NCI-H1694 treated with DMSO at 0.1 percent for 48 hours (cell line): Measurements from ENCODE around the gene MDFIC2.
"Not testable (repeated sequence)": the region's sequence is repeated elsewhere in the genome, so short reads cannot be mapped to it uniquely, and the experiment has no call there.

Experiments
- DNase-seq: peaks from one replicate; lab custom pipeline; 2025; lab: John Stamatoyannopoulos, UW

The MDFIC2 gene

DNA sequence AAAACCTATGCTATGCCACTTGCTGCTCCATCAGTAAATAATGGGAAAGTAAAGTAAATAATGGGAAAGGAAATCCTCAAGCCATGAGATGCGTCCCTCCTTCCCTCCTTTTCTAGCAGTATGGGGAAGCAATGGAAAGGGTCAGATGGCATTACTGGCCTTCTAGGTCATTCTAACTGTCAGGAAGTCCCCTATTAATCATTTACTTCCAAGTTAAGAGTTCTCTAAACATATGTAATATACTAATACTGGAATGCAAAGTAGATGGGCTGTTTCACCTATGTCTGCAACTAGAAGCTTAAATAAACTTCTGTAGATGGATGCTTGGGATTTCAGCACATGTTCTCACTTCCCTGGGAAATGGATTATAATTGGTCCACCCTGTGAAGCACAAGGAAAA, 55.9 kb downstream of the MDFIC2 start:
- DNase-seq: no peak

DNA sequence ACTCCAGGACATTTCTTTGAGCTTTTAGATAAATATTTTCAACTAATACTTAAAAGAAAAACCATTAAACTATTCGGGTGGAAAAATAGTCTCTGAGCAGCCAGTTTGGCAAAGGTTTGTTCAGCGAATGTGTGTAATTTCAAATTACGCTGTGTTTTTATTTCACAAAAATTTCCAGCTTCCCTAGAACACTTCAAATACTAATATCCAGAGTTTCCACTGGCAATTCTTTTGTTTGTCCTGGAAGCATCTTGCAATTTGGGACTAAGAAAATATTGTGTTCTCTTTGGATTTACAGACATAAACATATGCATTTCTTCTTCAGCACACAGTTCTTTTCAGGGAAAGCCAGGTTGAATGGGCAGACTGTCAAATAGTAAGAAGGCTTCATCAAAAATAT, 61.9 kb downstream of the MDFIC2 start:
- no peak for DNase-seq

DNA sequence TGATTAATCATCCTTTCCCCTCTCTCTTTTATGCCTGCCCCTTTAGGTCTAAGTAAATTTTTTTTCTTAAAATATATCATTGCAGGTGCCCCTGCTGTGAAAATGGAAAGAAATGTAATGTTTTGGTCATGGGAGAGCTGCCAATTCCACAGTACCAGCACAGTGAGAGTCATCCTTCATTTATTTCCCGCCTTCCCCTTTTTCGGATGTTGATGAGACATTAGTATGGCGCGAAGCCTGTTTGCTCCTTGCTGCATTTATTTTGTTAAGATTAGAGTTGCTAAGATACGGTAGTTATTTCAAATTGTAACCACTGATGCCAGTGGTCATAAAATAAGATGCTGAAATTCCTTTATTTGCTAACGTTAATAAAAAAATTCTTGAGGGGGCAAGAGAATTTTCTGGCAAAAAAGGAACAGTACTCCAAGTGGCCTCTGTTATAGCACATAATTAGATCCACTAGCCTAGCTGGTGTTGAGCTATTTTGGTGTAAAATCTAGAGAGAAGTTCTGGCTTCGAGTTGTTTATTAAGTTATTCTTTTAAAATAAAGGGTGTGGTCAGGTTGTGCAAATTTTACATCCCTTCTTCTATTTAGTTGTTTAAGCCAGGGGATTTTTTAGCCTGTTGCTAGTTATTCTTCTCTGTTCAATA, 62.8 kb downstream of the MDFIC2 start:
- DNase-seq: no peak

DNA sequence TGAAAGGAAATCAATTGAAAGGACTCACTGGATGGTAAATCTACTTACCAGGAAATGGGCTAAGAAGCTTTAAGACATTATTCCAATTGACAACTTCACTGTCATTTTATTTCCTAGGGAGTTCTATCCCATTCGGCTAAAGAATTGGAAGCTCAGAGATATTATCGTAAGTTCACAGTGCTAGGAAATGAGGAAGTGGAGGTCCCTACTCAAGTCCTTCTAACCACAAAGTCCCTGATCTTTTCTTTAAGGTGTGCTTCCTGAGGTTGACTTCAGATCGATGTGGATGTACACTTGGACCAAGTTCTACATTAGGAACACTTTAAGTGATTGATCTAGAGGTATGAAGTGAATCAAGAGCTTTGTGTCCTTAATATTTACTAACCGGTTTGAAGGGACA, 63.6 kb downstream of the MDFIC2 start:
- no peak for DNase-seq

DNA sequence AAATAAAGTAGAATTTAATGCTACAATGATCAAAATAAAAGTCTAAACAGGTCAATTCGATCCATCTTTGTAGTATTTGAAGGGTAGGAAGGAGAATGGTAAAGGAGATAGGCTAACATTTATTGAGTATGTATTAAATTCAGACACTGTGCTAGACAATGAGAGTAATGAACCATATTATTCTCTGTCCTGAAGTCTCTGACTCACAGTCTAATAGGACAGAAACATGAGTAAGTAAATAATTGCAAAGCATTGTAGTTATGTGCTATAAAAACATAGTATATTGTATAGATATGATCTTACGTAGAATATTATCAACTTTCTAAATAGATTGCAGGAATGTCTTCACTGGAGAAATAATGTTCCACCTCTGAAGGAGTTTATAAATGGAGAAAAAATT, 64.5 kb downstream of the MDFIC2 start:
- no peak for DNase-seq

DNA sequence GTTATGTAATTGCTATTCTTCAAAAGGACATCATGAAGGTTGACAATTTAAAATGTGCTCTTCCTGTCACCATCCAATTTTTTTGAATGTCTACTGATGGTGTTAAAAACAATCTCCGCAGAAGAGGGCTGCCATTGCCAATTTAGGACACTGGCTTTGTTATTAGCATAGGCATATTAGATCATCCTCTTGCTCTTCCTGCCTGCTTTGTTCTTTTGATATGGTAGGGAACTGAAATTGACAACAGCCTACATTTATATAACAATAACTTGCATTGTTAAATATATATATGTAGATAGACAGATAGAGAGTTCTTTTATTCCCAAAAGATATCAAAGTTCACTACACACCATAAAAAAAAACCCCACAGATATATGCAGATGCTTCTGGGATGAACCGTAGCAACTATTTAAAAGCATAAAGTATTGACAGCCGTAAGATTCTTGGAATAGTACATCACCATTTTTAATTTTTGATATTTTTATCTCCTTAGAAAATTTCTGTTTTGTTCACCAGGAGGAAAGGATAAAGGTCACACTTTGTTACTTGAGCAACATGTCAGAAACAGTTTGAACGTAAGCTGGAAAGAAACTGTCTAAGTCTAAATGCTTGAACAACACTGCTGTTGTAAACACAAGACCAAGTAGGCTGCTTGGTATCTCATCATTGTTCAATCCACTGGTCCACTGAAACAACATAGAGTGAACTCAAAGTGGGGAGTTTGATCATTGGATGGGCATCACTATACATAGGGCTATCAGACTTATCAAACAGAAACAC, 66.5 kb downstream of the MDFIC2 start:
- no peak for DNase-seq

DNA sequence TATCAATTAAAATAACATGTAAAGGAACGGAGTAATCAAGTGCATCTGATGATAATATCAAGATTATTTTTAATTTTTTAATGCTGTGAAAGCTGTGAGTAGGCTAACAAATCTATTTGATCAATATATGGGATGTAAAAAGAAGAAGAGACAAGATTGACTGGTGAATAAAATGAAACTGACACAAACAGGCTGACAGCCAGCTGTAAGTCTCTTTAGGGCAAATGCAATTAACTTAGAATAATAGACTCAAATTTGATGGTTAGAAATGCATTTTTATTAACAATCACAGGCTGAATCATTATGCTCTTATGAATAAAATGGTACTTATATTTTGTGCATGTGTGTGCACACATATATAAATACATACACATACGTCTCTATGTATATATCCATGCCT, 68.0 kb downstream of the MDFIC2 start:
- no peak for DNase-seq

DNA sequence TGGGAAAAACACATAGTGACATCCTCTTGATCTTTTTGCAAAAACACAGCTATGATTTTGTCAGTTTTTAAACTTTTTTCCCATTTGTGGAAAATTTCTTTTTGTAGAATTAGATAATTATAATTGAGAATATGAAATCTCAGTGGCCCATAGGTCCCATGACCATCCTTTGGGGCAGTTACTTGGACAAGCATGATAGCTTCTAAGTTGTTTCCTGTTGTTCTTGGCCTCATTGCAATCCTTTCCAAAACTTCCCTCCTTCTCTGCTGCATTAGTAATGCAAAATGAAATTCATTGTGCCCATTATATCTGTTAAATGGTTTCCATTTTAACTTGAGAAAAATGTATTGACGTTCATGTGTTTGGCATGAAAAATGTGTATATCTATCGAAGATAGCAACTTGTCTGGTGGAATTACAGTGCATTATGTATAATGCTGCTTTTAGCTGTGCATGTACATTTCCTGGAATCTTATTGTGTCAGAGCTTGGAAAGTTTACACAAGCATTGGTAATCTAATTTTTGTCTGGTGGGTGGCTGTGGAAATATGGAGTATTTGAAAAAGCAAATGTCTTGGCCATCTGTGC, 70.0 kb downstream of the MDFIC2 start:
- no peak for DNase-seq

DNA sequence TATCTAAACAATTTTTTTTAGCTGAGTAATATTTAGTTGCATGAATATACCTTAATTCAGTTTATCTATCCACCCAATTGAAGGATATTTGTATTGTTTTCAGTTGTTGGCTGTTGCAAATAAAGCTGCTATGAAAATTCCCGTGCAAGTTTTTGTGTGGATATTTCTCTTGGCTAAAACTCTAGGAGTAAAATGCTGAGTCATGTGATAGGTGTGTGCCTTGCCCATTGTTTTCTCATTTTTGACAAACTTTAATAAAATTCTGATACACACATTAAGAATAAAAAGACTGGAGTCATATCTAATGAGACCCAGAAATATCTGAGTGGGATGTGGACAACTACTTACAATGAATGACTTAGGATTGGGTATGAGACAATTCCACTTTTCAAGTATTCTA, 78.6 kb downstream of the MDFIC2 start:
- no peak for DNase-seq

DNA sequence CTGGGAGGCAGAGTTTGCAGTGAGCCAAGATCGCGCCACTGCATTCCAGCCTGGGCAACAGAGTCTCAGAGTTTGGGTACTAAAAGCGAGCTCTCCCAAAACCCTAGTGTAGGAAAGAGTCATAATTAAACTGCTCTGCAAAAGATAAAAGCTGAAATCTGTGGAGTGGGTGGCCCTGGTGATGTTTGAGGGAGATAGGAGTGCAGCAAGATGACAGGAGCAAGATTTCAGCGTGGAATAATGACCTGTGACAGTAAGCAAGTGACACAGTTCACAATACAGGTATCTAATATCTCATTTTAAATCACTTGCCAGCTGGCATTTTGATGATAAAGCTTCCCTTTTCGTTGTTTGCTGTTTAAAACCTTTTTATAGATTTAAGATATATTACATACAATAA, 79.3 kb downstream of the MDFIC2 start:
- no peak for DNase-seq

DNA sequence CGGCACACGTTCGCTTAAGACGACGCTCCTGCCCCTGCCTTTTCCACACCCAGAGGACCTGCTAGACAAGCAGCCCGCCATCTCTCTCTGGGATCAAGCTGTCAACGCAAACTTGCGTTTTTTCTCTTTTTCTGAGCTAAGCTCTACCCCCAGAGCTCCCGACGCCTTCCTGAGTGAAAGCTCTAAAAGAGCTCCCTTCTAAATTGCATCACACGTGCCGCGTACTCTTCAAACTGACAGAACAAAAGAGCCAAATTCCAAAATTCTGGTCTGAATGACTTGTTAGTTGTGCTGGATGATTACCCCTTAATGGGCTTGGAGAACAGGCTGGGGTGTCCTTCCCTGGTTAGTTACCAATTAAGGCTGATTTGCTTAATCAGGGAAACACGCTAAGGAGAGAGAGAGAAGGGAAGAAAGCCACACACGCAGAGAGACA, 81.2 kb downstream of the MDFIC2 start:
- no peak for DNase-seq

DNA sequence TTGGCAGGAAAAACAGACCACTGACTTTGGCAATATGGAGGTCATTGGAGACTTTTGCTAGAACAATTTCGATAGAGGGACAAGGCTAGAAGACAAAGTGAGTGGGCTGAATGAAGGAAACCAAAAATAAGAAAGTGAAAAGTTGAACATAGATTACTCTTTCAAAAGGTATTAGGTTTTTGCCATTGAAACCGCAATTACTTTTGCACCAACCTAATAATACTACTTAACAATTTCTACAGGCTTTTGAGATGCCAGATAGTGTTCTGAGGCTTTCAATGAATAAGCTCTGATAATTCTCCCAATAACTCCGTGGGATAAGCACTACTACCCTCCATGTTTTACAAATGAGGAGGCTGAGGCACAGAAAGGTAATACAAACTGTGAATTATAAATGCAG, 85.0 kb downstream of the MDFIC2 start:
- no peak for DNase-seq

DNA sequence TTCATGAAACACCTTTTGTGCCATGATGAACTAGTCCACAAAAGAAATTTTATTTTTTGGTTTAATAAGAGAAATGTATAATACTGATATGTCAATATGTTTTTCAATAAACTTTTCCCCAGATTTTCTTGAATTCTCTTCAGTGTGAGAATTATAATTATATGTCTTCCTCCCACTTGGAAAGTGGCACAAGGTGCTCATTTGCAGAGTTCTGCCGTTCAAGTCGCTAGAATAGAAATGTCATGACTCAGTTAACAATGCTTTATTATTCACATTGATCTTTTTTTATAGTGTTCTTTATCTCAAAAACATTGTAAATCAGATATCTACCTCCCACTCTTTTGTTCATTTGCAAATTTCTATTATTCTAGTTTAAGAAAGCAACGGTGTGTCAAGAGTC, 87.3 kb downstream of the MDFIC2 start:
- no peak for DNase-seq

DNA sequence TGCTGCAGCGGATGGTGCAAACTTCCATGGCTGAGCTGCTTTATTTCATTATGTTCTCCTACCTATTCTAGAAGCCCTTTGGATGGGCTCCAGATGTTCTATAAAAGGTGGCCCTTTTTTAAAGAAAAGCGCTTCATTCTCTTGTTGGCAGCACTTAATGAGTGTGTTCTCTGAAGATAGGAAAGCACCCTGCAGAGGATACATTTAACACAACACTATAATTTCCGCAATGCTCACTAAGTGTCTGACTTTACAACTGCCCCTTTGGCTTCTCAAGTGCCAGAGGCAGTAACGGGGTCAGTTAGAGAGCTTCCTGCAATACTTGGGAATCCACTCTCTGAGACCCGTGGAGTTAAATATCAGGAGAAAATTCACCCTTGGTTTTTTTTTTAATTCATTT, 88.1 kb downstream of the MDFIC2 start:
- no peak for DNase-seq

DNA sequence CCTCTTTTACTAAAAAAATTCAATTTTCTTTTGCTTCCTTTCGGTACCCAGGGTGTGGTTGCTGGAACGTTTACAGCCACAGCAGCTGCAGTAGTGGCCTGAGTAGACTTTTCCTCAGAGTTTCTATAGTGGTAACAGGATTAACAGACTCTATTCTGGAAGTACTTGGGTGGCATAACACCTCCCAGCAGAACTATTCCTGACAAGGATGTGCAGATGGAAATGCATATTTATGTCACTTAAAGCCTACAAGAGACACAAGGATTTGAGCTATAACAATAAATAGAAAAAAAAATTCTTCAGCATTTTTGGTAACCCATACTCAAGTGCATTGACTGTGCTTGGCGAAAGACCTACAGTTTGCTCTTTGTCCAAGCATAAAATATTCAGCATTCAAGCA, 94.0 kb downstream of the MDFIC2 start:
- DNase-seq: no peak

DNA sequence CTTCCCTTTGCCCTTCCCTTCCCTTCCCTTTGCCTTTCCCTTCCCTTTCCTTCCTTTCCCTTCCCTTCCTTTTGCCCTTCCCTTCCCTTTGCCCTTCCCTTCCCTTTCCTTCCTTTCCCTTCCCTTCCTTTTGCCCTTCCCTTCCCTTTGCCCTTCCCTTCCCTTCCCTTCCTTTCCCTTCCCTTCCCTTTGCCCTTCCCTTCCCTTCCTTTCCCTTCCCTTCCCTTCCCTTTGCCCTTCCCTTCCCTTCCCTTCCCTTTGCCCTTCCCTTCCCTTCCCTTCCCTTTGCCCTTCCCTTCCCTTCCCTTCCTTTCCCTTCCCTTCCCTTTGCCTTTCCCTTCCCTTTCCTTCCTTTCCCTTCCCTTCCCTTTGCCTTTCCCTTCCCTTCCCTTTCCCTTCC, 101.2 kb downstream of the MDFIC2 start:
- DNase-seq: not testable (repeated sequence)

DNA sequence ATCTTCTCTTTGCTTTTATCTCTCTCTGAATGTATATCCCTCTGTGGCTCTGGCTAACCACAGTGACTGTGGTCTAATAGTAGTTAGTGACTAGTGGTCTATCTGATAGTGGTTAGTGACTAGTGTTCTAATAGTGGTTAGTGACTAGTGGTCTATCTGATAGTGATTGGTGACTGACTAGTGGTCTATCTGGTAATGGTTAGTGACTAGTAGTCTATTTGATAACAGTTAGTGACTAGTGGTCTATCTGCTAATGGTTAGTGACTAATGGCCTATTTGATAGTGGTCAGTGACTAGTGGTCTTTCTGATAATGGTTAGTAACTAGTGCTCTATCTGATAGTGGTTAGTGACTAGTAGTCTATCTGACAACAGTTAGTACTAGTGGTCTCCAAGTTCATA, 110.5 kb downstream of the MDFIC2 start:
- no peak for DNase-seq

DNA sequence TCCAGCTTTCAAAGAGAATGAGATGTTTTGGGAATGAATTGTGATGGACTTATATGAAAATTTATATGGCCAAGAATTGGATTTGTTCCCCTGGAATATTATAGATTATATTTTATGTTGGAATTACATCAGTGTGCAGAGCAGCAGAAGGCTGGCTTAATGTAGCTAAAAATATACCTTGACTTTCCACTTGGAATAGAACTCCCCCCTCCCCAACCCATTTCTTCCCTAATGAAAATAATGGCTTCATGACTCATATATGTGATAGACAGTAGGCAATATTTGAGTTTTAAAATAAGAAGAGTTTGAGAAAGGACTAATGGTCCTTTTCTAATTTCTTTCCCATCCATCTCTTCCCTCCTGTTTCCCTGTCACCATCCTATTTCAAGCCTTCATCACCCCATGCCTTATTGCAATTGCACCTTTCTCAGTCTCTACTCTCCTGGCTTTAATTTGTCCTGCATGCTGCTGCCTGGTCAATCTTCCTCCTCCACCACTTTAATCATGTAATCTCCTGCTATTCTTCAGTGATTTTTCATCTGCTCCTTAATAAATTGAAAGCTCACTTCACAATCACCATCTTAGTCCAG, 122.5 kb downstream of the MDFIC2 start:
- no peak for DNase-seq

DNA sequence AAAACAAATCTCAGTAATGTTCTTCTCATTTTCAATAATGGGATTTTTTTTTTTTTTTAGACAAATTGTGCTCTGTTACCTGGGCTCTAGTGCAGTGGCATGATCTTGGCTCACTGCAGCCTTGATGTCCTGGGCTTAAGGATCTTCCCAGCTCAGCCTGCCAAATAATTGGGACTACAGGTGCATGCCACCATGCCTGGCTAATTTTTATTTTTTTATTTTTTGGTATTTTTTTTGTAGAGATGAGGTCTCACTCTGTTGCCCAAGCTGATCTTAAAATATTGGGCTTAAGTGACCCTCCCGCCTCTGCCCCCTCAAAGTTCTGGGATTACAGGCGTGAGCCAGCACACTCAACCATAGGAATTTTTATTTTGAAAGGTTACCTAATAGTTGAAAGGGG, 126.2 kb downstream of the MDFIC2 start:
- no peak for DNase-seq

DNA sequence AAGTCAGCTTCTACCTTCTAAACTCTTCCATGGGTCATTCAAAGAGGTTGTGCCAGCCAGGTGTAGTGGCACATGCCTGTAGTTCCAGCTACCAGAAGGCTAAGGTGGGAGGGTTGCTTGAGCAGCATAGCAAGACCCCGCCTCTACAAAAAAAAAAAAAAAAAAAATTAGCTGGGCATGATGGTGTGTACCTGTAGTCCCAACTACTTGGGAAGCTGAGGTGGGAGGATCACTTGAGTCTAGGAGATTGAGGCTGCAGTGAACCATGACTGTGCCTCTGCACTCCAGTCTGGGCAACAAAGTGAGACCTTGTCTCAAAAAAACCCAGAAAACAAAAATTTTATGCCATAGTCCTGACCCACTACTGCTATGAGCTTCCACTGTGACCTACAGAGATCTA, 126.8 kb downstream of the MDFIC2 start:
- no peak for DNase-seq

DNA sequence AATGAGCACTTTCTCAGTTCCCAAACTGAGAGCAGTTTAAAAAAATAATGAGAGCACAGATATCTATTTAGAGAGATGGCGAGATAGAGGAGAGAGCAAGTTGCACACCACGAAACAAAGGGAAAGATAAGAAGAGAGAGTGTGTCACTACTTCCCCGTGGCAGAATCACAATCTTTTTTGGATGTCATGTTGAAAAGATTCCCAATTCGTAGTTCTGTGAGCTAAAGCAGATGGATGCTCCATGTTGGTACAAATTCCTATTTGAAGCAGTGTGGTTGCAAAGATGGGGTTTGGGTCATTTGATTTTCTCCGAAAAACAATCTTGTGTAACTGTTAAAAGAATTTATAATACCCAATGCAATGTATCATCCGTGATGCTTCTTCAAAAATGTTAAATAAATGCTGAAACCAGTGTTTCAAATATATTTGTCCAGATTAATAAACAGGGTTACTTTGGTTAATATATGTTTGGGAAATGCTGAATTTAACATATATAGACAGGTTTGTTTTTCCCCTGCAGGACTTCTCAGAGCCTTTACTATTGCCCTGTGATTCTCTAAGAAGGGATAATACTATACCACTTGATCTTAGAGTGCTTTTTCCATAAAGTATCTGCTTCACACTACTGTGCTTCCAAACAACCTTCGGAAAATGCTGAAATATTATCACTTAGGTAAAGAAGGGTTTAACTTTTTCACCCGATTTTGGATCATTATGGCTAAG, 128.5 kb downstream of the MDFIC2 start:
- DNase-seq: no peak

DNA sequence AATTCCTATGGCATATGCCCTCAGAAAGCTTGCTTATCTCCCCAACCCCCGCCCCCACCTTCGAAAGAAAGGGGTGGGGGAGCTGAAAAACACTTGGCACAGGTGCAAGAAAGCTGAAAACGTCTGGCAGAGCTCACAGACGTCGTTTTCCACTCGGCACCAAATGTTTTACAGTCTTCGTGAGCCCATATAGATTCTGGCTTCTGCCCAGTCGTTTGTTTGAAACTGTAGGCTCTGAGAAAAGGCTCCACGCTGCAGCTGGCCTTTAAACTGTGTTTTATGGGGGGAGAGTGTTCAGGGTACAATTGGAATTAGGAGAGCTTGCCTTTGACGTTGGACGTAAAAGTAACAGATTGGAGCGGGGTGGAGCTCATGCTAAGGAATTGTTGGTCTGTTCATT, 130.3 kb downstream of the MDFIC2 start:
- DNase-seq: no peak
